ENCODE measurements around the gene LIPE.
"Not testable (repeated sequence)": the region's sequence is repeated elsewhere in the genome, so short reads cannot be mapped to it uniquely, and the experiment has no call there.

The LIPE gene

GRCh38 chr19:42427313-42427712 lies at the start of gene LIPE:
Gene LIPE, minus strand, starts transcription at chr19:42427388. Its CDS starts 239 bp downstream, at chr19:42427149.
- no peak for DNase-seq

DNA sequence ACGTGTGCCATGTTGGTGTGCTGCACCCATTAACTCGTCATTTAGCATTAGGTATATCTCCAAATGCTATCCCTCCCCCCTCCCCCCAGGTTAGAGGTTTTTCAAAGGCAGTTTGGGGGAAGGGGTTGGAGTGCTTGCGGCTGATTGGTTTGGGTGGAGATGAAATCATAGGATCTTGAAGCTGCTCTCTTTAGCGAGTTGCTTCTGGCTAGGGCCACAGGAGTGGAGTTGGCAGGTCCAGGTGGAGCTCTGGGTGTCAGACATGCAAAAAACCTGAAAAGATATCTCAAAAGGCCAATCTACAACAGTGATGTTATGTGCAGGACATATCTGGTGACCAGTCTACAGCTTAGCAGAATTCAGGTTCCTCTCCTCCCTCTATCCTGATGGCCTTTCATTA lies 48.2 kb upstream of the LIPE start:
- no peak for DNase-seq

DNA sequence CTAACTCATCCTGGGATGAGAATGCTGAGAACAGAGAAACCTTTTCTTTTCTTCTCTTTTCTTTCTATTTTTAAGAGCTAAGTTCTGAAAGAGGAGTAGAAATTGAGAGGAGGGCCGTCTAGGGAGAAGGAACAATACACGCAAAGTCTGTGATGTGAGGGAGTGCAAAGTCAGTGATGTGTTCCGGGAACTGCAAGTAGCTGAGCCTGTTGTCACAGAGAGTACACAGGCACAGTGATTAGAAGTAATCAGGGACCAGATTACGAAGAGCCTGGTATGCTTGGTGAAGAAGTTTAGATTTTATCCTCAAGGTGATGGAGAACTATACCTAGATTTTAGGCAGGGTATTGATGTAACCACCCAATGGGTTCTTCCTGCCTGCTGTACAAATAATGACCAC lies 47.6 kb upstream of the LIPE start:
- DNase-seq: no peak

- DNase-seq: no peak
These were observed 46.5 kb upstream of the LIPE start for GRCh38 chr19:42473686-42474085.

DNA sequence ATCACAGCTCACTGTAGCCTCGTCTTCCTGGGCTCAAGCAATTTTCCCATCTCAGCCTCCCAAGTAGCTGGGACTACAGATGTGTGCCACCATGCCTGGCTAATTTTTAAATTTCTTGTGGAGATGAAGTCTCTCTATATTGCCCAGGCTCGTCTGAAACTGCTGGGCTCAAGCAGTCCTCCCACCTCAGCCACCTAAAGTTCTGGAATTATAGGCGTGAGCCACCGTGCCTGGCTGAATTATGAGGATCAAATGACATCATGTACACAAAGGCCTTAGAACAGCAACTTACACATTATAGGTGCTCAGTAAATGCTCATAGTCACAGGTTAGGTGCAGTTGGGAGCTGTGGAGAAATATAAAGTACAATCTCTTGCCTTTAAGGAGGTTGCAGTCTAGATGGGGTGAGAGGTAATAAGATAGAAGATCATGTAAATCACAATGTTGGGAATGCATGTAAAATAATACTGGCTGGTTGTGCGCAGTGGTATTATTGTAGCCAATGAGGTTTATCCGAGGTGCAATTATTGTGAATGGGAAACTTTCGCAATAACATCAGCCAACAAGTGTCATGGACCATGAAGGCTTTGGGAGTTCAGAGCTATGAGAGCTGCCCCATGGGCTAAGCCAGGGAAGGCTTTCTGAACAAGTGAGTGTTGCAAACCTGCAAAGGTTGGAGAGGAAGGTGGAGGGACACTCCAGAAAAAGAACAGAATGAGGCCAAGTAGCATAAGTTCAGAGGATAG lies 45.4 kb upstream of the LIPE start:
- no peak for DNase-seq

- DNase-seq: no peak
These were observed 44.5 kb upstream of the LIPE start for GRCh38 chr19:42471554-42472249.

- no peak for DNase-seq
These were observed 42.4 kb upstream of the LIPE start for GRCh38 chr19:42469311-42470235.

- peak; percentile 48 for DNase-seq
These were observed 41.1 kb upstream of the LIPE start for GRCh38 chr19:42468273-42468796.

DNA sequence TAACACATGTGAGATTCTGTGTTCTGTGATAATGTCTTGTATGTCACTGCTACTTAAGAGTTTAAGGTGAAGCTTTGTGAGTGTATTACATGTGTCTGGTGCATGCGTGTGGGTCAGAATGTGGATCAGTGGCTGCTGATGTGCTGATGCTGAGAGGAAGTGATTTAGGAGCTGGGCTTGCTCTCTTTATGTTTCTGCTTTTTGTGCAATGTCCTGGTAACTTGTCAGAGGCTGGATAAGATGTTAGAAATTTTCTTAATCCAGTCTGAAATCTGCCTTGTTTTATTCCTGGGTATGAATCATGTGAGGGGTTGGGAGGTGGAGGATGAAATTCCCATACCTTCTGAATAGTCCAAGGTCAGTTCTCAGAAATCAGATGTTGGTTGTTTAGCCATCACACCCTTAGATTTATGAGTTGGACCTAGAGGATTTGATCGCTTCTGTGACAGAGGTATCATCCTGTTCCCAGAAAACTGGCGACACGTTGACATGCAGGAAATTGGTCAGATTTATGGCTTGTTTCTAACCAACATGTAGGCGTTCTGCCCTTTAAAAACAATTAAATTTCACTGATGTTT lies 40.1 kb upstream of the LIPE start:
- DNase-seq: no peak

GRCh38 chr19:42466521-42467182 lies 39.5 kb upstream of the LIPE start:
- DNase-seq: no peak

DNA sequence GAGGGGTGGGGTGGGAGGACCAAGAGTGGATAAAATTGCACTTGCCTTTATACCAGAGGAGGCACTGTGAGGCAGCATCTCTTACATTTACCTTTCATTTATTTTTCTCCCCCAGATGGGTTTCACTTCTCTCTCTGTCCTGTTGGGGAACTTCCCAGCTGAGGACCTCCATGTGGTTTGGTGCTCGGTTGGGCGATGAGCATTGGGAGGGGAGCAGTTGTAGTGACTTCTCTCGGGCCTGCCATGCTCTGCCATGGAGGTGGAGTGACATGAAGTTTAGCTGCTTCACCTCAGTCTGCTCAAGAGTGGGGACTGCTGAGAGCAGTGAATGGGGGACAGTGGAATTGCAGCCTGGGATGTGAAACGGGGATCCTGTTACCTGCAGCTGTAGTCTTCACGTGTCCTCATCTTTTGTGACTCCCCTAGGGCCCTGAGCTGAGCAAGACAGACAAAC lies 38.7 kb upstream of the LIPE start:
- DNase-seq: no peak

DNA sequence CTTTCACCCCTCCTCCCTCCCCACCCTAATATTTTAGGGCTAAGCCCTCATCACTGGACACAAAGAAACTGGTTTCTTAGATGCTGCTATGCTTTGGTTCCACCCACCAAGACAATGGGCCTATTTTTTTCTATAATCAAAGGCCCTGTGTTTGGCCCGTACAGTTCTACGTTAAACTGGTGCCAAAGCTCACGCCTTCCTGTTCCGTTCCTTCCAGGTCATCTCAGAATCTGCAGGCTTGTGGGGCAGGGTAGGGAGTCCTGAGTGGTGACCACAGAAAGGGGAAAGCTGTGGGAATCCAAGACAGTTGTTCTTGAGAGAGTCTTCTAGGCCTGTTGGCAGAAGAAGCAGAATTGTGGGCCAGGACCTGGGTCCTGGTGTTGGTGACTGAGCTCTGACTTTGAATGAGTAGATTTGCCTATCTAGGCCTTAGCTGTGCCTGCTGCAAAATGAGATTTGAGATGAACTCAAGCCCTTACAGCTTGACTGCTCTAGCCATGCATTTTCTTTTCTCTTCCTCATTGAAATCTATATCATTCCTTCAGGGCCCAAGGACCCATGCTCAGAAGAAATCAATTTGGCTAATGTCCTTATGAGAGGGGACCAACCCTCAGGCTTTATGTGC lies 34.6 kb upstream of the LIPE start:
- no peak for DNase-seq

DNA sequence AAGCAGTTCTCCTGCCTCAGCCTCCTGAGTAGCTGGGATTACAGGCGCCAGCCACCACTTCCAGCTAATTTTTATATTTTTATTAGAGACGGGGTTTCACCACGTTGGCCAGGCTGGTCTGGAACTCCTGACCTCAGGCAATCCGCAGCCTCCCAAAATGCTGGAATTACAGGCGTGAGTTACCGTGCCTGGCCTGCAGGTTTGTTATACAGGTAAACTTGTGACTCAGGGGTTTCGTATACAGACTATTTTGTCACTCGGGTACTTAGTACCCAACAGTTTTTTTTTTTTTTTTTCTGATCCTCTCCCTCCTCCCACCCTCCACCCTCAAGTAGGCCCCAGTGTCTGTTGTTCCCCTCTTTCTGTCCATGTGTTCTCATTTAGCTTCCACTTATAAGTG lies 34.0 kb upstream of the LIPE start:
- not testable (repeated sequence) for DNase-seq

DNA sequence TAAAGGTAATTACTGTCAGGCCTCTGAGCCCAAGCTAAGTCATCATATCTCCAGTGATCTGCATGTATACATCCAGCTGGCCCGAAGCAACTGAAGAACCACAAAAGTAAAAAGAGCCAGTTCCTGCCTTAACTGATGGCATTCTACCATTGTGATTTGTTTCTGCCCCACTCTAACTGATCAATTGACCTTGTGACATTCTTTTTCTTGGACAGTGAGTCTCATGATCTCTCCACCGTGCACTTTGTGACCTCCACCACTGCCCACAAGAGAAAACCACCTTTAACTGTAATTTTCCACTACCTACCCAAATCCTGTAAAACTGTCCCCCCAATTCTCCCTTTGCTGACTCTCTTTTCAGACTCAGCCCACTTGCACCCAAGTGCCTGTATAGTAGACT lies 32.7 kb upstream of the LIPE start:
- DNase-seq: no peak

GRCh38 chr19:42455621-42456081 lies 28.5 kb upstream of the LIPE start:
- no peak for DNase-seq

GRCh38 chr19:42455086-42455485 lies 27.9 kb upstream of the LIPE start:
- DNase-seq: no peak

- DNase-seq: no peak
These were observed 25.4 kb upstream of the LIPE start for GRCh38 chr19:42452590-42452989.

GRCh38 chr19:42450314-42450934 lies 23.2 kb upstream of the LIPE start:
- DNase-seq: peak; percentile 70

DNA sequence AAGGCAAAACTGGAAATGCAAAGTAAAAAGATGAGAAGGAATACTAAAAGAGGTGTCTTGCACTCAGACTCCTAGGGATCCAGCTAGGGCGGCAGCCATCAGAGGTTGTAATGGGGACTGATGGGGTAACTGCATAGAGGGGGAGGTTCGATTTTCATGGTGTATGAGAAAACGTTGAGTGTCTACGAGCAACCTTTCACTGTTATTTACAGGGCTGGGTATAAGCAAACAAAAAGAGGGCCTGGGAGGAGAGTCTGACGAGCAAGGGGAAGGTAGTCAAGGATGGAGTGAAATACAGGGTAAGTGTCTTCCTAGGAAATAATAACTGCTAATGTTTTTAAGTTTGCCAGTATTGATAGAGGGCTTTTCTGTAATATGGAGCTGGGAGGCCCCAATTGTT lies 21.1 kb upstream of the LIPE start:
- not testable (repeated sequence) for DNase-seq

DNA sequence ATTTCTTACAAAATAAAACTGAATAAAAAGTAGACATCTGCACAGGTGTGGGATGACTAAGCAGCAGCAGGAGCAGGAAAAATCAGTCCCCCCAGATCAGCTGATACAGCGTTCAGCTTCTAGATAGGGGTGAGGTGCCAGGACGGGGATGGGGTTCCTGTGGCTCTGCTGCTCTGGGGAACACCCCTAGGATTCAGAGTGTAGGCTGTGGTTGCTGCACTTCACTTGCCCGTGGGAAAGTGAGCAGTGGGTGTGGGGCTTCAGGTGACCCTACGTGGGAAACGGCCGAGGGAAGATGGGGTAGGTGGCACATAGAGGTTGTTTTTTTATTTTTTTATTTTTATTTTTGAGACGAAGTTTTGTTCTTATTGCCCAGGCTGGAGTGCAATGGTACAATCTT lies 18.8 kb upstream of the LIPE start:
- no peak for DNase-seq

GRCh38 chr19:42443944-42444398 lies 16.8 kb upstream of the LIPE start:
- no peak for DNase-seq
